Fibroblast of mammary gland (primary cell): ENCODE results near the gene UPK1A.
"Not testable (repeated sequence)": the region's sequence is repeated elsewhere in the genome, so short reads cannot be mapped to it uniquely, and the experiment has no call there.

Source experiments
- DNase-seq: peaks from one replicate; pipeline ENCODE4 v3.0.0-alpha.2; 2010; ENCODE audit warnings: low read depth
- H3K4me3 ChIP-seq: 2 replicates; pipeline ENCODE4 v1.5.1; 2011; ENCODE audit warnings: low read depth, mild to moderate bottlenecking, low read length, moderate library complexity; ENCODE audit not compliant: control insufficient read depth
- CTCF ChIP-seq: conservative IDR thresholded peaks from 2 replicates; pipeline ENCODE4 v1.5.1; 2011; ENCODE audit warnings: low read depth, low read length, inconsistent platforms; ENCODE audit not compliant: control insufficient read depth, insufficient read depth

UPK1A gene

GRCh38 chr19:35650581-35650980 is 15.7 kb upstream of the UPK1A start:
- DNase-seq, result no peak
- no peak for TF ChIP-seq CTCF
- H3K4me3 ChIP-seq, result no peak overlapping the region

GRCh38 chr19:35654828-35655227 is 11.5 kb upstream of the UPK1A start:
- DNase-seq, H3K4me3 ChIP-seq: not testable (repeated sequence)

- no peak overlapping the region for H3K4me3 ChIP-seq
- no peak for DNase-seq
- no peak for TF ChIP-seq CTCF
Observed at GRCh38 chr19:35655600-35655999, 10.7 kb upstream of the UPK1A start.

- no peak for TF ChIP-seq CTCF
- H3K4me3 ChIP-seq, result no peak overlapping the region
- DNase-seq, result no peak
Observed at GRCh38 chr19:35656700-35657099, 9.6 kb upstream of the UPK1A start.

- DNase-seq, result peak; percentile 13
- no peak overlapping the region for H3K4me3 ChIP-seq
- peak; percentile 3 for TF ChIP-seq CTCF
Observed at GRCh38 chr19:35657904-35658700, 8.2 kb upstream of the UPK1A start.

GRCh38 chr19:35661995-35662340 is 4.3 kb upstream of the UPK1A start:
- TF ChIP-seq CTCF, result no peak
- no peak overlapping the region for H3K4me3 ChIP-seq
- DNase-seq, result no peak

GRCh38 chr19:35663981-35664380 is 2.3 kb upstream of the UPK1A start:
- no peak for DNase-seq
- no peak for TF ChIP-seq CTCF
- no peak overlapping the region for H3K4me3 ChIP-seq
